ENCODE measurements around the gene SPRR2E.
"Not testable (repeated sequence)": the region's sequence is repeated elsewhere in the genome, so short reads cannot be mapped to it uniquely, and the experiment has no call there.

SPRR2E gene

DNA sequence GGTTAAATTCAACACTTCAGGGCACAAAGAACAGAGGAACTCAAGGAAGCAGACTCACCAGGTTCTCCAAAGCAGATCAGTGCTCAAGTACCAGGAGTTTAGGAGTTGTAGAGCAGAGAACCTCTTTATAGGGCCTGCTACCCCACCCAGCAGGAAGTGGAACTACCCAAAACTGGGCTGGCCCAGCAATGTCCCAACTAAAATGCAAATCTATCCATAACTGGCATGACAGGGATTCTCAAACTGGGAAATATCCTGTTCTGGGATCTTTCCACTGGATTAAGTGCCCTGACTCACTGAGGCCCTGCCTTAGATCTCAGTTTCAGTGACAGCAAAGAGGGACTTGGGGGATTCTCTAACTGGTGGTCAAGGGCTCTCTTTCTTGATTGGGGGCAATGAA is at the start of gene SPRR2E:
SPRR2E (minus strand) TSS at position 101 of the 400 bp plus-strand sequence. CDS start 775 bp downstream, outside the sequence.
- no peak for DNase-seq (ENCODE audit: low read depth in 1 of 2, low spot score in 1 of 2)

DNA sequence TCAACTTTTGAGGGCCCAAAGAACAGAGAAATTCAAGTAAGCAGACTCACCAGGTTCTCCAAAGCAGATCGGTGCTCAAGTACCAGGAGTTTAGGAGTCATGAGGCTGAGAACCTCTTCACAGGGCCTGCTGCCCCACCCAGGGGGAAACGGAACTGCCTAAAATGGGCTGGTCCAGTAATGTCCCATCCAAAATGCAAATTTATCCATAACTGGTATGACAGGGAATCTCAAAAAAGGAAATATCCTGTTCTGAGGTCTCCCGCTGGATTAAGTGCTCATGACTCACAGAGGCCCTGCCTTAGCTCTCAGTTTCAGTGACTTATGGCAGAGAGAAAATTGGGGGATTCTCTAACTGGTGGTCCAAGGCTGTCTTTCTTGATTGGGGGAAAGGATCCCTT is 47.1 kb upstream of the SPRR2E start:
- no peak for DNase-seq (ENCODE audit: low read depth in 1 of 2, low spot score in 1 of 2)

DNA sequence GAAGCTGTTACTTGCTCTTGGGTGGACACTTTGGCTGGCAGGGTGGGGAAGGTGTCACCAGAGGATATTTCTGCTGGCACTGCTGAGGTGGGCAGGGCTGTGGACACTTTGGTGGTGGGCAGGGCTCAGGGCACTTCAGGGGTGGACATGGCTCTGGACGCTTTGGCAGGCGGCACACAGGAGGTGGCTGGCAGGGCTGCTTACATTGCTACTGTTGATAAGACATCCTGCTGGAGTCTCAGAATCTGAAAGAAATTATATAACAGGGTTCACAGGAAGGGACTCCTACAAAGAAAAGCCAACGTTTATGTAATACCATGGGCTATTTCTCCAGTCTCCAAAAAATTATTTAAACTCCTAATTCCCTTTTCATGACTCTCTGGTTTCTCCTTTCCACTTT is 46.2 kb upstream of the SPRR2E start:
- DNase-seq (ENCODE audit: low read depth in 1 of 2, low spot score in 1 of 2), result no peak

DNA sequence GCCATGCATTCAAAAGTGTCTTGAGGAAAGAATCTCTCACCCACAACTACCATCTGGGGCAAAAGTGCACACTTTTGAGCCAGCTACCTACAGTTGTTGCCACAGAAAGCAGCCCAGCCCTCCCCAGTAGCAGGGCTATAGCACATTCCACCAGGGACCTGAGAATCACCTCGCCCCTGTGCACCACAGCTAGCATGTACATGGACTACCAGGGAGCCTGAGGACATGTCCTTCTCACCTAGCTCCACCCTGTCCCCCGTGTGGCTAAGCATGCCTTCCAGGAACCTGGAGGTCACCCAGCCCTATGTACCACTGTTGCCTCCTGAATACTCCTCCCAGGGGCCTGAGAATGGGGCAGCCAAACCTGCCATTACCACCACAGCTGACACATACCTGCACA is 39.4 kb upstream of the SPRR2E start:
- no peak for DNase-seq (ENCODE audit: low read depth in 1 of 2, low spot score in 1 of 2)

DNA sequence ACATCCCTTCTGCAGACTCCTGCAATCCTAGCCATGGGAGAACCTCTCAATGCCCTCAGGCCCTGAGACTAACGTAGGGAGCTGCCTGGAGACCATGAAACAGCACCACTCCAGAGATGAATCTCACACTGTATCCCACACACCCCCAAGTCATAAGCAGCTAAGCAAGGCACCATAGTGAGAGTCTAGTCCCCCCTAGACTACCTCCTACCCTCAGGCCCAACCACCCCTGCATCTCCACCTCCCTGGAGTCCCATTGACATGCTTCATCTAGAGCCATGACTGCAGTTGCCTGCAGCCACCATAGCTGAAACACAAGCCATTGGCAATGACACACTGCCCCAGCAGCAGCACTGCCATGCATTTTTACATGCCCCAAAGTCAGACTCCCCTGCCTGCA is 38.9 kb upstream of the SPRR2E start:
- DNase-seq (ENCODE audit: low read depth in 1 of 2, low spot score in 1 of 2), result no peak

DNA sequence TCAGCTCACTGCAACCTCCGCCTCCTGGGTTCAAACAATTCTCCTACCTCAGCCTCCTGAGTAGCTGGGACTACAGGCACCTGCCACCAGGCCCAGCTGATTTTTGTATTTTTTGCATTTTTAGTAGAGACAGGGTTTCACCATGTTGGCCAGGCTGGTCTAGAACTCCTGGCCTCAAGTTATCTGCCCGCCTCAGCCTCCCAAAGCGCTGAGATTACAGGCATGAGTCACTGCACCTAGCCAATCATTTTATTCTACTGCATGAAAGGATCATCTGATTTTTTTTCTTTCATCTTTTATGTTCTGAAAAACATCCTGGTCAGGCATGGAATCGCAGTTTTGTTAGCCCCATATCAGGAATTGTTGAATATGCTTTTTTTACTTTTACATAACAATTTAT is 34.4 kb upstream of the SPRR2E start:
- not testable (repeated sequence) for DNase-seq (ENCODE audit: low read depth in 1 of 2, low spot score in 1 of 2)

DNA sequence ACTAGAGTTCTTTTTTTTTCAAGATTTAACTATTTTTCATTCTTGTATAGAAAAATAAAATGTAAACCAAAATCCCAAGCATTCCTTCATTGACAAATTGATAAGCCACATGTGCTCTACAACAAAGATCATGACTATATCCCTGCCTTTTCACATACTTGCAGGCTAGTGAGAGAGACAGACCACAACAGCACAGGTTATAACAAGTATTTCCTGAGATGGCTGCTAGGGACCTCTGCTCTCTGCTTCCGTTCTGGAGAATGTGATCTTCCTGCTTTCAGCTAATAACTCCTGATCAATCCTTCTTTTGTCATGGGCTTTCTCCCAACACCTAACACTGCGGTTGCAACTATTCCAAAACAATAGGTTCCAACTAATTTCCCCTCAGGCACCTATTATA is 33.0 kb upstream of the SPRR2E start:
- DNase-seq (ENCODE audit: low read depth in 1 of 2, low spot score in 1 of 2), result no peak

DNA sequence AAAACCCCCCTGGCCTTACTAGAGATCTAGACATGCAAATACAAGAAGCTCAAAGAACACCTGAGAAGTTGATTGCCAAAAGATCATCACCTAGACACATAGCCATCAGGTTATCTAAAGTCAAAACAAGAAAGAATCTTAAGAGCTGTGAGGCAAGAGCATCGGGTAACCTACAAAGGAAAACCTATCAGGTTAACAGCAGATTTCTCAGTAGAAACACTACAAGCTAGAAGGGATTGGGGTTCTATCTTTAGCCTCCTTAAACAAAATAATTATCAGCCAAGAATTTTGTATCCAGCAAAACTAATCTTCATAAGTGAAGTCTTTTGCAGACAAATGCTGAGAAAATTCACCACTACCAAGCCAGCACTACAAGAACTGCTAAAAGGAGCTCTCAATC is 31.2 kb upstream of the SPRR2E start:
- no peak for DNase-seq (ENCODE audit: low read depth in 1 of 2, low spot score in 1 of 2)

DNA sequence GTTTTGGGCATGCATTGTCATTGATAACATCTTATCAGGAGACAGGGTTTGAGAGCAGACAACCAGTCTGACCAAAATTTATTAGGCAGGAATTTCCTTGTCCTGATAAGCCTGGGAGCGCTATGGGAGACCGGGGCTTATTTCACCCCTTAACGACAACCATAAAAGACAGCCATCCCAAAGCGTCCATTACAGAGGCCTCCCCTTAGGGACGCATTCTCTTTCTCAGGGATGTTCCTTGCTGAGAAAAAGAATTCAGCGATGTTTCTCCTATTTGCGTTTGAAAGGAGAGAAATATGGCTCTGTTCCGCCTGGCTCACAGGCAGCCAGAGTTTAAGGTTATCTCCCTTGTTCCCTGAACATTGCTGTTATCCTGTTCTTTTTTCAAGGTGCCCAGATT is 29.5 kb upstream of the SPRR2E start:
- not testable (repeated sequence) for DNase-seq (ENCODE audit: low read depth in 1 of 2, low spot score in 1 of 2)

DNA sequence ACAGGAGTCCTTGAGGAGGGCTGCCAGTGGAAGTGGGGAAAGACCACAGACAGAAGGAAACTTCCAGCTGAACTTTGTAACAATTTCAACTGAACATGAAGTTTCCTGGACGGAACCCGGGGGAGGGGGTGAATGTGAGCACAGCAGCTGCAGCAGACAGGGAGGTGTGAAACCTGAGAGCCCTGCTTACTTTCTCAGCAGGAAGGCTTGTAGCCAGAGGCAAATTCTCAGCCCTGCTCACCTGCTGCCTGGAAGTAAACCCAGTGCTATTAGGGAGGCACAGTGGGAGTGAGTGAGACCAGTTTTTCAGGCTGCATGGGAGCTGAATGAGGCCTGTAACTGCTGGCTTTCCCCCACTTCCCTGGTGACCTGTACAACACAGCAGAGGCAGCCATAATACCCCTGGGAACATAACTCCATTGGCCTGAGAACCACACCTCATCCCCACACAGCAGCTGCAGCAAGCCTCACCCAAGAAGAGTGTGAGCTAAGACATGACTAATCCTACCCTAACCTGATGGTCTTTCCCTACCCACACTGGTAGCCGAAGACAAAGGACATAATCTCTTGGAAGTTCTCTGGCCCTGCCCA is 28.6 kb upstream of the SPRR2E start:
- DNase-seq (ENCODE audit: low read depth in 1 of 2, low spot score in 1 of 2), result no peak

DNA sequence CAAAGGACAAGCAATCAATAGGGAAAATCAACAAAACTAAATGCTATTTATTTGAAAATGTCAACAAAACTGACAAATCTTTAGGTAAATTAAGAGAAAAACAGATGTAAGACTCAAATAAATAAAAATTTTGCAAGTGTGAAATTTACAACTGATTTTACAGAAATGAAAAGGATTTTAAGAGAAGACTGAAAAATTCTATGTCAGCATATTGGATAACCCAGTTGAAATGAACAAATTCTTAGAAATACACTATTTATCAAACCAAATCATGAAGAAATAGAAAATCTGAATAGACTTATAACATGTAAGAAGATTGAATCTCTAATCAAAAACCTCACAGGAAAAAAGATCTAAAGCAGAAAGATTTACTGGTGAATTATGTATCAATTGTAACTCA is 26.6 kb upstream of the SPRR2E start:
- no peak for DNase-seq (ENCODE audit: low read depth in 1 of 2, low spot score in 1 of 2)

DNA sequence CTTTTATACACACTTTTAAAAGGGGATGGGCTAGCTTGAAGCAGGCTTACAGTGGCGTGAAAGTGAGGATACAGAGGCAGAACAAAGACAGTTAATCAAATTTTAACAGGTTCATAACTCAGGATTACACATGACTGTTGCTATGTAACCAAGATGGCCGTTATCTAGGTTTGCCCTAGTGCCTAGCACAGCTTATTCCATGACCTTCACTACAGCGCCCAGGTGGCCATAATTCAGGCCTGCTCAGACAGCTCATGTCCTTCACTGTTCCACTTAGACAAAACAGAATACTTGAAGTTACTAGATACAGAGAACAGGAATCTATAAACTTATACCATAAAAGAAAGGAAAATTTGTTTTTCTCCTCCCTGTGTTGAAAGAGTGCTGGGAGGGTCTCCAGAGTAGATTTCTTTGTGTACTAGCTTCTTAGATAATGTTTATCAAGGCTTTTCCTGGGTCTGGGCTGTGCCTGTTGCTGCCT is 25.2 kb upstream of the SPRR2E start:
- no peak for DNase-seq (ENCODE audit: low read depth in 1 of 2, low spot score in 1 of 2)

DNA sequence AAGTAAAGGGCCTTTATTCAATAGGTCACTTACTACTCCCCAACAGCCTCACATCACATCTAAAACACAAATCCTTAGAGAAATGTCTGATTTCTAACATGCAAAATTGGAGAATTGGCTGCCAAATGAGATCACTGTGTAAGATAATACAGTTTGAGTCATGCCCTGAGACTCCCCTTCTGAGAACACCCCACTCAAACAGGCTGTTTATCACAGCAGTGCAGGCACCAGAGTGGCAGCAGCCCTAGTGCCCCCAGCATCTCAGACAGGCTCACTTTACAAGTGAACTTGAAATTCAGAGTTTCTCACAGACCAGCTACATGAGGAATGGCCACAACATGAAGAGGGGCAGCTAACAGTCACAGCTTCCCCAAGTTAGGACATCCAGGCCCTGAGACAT is 20.9 kb upstream of the SPRR2E start:
- not testable (repeated sequence) for DNase-seq (ENCODE audit: low read depth in 1 of 2, low spot score in 1 of 2)

DNA sequence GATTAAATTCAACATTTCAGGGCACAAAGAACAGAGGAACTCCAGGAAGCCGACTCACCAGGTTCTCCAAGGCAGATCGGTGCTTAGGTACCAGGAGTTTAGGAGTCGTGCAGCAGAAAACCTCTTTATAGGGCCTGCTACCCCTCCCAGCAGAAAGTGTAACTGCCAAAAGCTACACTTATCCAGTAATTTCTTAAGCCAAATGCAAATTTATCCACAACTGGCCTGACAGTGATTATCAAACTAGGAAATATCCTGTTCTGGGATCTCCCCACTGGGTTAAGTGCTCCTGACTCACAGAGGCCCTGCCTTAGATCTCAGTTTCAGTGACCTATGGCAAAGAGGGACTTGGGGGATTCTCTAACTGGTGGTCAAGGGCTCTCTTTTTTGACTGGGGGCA is 19.1 kb upstream of the SPRR2E start, which contains the start of gene SPRR2F:
SPRR2F (minus strand) TSS at position 101 of the 400 bp plus-strand sequence. CDS start 783 bp downstream, outside the sequence.
- no peak for DNase-seq (ENCODE audit: low read depth in 1 of 2, low spot score in 1 of 2)

DNA sequence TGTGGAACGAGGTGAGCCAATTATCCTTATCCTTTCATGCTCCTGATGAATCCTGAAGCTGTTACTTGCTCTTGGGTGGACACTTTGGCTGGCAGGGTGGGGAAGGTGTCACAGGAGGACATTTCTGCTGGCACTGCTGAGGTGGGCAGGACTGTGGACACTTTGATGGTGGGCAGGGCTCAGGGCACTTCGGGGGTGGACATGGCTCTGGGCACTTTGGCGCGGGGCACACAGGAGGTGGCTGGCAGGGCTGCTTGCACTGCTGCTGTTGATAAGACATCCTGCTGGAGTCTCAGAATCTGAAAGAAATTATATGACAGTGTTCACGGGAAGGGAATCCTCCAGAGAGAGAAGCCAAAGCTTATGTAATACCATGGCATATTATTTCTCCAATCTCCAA is 18.1 kb upstream of the SPRR2E start:
- DNase-seq (ENCODE audit: low read depth in 1 of 2, low spot score in 1 of 2), result not testable (repeated sequence)

DNA sequence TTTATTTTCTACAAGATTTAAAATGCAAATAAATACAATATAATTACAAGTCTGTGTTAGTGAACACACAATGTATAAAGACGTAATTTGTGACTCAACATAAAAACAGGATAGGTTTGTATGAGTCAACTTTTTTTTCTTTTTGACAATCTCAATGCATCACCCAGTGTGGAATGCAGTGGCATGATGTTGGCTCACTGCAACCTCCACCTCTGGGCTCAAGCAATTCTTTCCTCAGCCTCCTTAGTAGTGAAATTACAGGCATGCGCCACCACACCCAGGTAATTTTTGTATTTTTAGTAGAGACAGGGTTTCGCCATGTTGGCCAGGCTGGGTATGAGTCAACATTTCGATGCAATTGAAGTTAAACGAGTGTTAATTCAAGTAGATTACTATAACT is 5.9 kb upstream of the SPRR2E start:
- DNase-seq (ENCODE audit: low read depth in 1 of 2, low spot score in 1 of 2), result no peak

DNA sequence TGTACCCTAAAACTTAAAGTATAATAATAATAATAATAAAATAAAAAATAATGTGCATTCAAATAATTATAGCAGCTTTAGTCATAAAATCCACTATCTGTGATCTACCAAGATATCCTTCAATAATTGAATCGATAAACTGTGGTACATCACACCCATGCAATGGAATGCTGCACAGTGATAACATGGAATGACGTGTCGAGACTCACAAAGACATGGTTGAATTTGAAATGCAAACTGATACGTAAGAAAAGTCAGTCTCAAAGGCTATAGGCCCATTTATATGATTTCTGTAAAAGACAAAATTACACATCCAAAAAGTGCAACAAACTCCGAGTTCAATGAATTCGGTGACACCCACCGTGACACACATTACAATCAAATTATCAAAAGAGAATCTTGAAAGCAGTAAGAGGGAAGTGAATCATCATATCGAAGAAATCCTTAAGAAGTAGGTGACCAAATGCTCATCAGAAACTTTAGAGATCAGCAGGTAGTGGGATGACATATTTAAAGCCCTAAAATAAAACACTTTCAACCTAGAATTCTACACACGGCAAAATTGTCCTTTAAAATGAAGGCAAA is 5.2 kb upstream of the SPRR2E start:
- no peak for DNase-seq (ENCODE audit: low read depth in 1 of 2, low spot score in 1 of 2)

DNA sequence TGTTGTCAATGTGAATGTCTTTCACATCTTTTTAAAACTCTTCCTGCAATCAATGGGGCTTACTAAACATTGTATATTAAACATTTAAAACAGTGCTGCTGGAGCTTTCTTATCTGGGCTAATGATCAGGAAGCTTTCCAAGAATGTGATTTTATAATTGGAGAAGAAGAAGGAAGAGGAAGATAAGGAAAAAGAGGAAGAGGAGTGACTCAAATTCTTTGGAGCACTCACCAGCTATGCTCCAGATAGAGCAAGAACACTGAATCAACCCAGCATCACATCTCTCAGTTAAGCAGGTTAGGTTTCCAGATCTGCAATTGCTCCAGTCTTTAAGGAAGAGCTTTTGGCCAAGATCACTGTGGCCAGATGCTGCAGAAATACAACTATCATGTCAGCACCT is 1.4 kb upstream of the SPRR2E start:
- no peak for DNase-seq (ENCODE audit: low read depth in 1 of 2, low spot score in 1 of 2)

DNA sequence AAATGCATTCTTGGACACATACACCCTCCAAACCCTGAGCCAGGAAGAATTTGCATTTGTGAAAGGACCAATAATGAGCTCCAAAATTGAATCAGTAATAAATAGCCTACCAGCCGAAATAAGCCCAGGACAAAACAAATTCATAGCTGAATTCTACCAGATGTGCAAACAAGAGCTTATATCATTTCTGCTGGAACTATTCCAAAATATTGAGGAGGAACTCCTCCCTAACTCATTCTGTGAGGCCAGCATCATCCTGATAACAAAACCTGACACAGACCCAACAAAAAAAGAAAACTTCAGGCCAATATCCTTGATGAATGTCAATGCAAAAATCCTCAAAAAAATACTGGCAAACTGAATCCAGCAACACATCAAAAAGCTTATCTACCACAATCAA is 6.7 kb downstream of the SPRR2E start:
- DNase-seq (ENCODE audit: low read depth in 1 of 2, low spot score in 1 of 2), result no peak

DNA sequence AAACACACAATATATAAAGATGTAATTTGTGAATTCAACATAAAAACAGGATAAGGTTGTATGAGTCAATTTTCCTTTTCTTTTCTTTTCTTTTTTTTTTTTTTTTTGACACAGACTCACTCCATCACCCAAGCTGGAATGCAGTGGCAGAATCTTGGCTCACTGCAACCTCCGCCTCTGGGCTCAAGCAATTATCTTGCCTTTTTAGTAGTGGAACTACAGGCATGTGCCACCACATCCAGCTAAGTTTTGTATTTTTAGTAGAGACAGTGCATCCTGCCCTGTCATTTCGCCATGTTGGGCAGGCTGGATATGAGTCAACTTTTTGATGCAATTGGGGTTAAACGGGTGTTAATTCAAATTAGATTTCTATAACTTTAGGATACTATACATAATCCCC is 12.6 kb downstream of the SPRR2E start:
- DNase-seq (ENCODE audit: low read depth in 1 of 2, low spot score in 1 of 2), result no peak

DNA sequence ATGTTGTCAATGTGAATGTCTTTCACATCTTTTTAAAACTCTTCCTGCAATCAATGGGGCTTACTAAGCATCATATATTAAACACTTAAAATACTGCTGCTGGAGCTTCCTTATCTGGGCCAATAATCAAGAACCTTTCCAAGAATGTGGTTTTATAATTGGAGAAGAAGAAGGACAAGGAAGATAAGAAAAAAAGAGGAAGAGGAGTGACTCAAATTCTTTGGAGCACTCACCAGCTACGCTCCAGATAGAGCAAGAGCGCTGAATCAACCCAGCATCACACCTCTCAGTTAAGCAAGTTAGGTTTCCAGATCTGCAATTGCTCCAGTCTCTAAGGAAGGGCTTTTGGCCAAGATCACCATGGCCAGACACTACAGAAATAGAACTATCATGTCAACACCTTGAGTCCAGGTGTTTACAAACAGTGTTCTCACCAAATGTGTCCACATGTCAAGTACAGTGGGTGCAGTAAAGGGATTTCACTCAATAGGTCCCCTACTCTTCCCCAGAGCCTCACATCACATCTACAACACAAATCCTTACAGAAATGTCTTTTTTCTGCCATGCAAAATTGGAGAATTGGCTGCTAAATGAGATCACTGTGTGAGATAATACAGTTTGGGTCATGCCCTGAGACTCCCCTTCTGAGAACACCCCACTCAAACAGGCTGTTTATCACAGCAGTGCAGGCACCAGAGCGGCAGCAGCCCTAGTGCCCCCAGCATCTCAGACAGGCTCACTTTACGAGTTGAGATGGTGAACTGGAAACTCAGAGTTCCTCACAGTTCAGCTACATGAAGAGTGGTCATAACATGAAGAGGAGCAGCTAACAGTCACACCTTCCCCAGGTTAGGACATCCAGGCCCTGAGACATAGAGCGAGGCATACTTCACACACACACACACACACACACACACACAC is 21.3 kb downstream of the SPRR2E start:
- no peak for DNase-seq (ENCODE audit: low read depth in 1 of 2, low spot score in 1 of 2)

DNA sequence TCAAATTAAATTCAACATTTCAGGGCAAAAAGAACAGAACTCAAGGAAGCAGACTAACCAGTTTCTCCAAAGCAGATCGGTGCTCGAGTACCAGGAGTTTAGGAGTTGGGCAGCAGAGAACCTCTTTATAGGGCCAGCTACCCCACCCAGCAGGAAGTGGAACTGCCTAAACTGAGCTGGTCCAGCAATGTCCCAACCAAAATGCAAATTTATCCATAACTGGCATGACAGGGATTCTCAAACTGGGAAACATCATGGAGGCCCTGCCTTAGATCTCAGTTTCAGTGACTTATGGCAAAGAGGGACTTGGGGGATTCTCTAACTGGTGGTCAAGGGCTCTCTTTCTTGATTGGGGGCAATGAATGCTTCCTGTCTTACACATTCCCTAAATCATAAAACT is 22.8 kb downstream of the SPRR2E start, which contains the start of gene SPRR2B:
SPRR2B (minus strand) TSS at position 101 of the 400 bp plus-strand sequence. CDS start 772 bp downstream, outside the sequence.
- no peak for DNase-seq (ENCODE audit: low read depth in 1 of 2, low spot score in 1 of 2)

All from stimulated activated CD4-positive, alpha-beta T cell treated with anti-CD3 and anti-CD28 coated beads, Interleukin-15, amount 100 ng/mL, for 1 hour (primary cell).